ENCODE measurements around the gene FBLN1.
"Not testable (repeated sequence)": the region's sequence is repeated elsewhere in the genome, so short reads cannot be mapped to it uniquely, and the experiment has no call there.

Gene FBLN1

DNA sequence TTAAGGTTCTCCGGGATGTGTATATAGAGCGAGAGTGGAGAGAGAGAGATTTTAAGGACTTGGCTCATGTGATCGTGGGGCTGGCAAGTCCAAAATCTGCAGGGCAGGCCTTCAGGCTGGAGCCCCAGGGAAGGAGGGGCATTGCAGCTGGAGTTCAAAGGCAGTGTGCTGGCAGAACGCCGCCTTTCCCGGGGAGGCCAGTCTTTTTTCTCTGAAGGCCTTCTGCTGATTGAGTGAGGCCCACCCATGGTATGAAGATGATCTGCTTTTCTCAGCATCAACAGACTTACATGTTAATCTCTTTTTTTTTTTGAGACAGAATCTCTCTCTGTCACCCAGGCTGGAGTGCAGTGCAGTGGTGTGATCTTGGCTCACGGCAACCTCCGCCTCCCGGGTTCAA is 25.4 kb downstream of the FBLN1 start:
- DNase-seq, result no peak

DNA sequence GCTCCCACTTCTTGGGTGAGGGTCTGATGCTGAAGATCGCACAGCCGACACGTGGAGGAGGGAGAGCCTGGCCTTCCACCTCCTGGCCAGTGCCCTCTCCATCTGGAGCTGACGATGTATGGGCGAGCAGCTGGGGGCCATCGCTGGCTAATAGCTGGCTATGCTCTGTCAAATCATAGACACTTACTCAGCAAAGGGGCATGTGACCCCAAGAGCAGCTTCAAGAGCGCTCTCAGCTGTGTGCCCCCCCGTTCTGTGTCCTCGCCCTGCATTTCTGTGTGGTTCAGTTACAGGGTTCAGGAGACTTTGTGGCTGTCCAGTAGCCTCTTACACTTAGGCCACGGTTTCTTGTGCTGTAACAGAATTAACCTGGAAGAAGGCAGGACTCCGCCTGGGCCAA is 26.4 kb downstream of the FBLN1 start:
- DNase-seq, result no peak

DNA sequence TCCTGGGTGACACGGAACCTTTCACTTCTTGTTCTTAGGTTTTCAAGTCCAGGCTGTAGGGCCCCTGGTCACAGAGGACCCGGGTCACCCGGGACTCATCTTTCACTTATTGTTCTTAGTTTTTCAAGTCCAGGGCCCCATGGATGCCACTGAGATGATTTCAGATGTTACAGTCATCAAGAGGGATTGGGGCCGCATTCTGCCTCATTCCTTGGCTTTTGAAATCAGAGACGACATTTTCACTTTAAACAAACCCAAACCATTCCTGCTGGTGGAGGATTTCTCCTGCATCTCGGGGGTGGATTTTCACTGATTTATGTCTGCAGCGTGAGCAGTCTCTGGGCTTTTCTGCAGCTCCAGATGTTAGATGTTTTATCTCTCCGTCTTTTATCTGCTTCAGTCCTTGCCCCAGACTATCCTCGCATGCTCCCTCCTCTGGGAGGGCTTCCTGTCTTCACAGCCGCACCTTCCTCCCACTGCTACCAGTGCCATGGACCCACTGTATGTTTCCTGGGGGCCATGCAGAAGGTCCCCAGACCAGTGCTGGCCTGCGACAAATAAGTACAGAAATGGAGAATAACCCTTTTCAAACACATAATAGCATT is 27.4 kb downstream of the FBLN1 start:
- no peak for DNase-seq

DNA sequence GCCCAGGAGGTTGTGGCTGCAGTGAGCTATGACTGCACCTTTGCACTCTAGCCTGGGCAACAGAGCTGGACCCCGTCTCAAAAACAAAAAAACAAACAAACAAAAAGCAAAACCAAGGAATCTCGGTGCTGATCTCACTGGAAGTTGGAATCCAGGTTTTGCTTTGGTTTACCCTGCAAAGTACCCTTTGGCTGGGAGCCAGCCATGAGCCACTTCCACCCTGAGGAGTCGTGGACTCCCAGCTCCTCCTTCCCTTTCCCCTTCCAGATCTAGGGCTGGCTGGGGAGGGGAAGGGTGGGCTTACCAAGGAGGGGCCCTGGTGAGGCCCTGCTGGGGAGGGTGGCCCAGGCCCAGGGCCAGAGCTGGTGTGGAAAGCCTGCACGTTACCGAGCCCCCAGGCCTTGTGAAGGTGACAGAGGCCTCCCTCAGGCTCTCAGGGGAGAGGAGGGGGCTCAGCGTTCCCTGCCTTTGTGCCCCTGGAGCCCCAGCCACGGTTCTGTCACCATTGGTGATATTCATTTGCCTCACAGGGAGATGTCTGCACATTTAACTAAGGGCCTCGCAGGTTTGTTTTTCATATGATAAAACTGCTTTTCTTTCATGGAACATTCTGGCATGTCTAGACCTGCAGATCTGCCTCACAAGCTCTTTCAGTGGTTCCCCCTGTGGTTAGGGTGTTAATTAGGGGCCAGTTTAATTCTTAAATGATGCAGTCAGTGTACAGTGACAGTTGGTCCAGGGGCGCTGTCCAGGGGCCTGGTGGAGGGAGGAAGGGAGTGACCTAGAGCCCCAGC is 29.0 kb downstream of the FBLN1 start:
- DNase-seq, result no peak

DNA sequence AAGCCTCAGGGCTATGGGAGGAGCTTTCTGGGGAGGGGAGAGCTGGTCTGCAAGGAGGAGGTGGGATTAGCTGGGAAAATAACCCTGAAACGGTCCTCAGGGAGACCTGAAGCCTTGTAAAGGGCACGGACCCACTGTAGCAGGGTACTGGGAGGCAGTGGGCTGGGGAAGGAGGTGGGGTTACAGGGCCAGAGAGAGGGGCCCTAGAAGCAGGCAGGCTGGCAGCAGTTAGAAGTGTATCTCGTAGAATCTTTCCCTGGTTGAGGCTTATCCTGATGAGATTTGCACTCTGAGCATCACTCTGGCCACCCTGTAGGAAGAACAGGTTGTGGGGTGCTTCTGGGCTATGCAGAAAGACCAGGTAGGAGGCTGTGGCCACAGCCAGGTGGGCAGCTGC is 29.6 kb downstream of the FBLN1 start:
- DNase-seq, result no peak

DNA sequence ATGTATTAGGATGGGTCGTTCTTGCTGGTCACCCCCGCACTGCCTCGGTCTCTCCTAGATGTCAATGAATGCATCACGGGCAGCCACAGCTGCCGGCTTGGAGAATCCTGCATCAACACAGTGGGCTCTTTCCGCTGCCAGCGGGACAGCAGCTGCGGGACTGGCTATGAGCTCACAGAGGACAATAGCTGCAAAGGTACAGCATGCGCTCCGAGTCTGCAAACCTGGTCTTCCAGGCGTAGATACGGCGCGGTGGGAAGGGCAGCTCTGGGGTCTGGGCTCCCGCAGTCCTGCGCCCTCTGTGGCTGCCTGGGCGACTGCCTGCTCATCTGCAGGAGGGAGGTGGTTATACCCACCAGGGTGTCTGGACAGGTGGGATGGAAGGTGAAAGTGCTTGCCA is 31.0 kb downstream of the FBLN1 start:
- DNase-seq, result no peak

DNA sequence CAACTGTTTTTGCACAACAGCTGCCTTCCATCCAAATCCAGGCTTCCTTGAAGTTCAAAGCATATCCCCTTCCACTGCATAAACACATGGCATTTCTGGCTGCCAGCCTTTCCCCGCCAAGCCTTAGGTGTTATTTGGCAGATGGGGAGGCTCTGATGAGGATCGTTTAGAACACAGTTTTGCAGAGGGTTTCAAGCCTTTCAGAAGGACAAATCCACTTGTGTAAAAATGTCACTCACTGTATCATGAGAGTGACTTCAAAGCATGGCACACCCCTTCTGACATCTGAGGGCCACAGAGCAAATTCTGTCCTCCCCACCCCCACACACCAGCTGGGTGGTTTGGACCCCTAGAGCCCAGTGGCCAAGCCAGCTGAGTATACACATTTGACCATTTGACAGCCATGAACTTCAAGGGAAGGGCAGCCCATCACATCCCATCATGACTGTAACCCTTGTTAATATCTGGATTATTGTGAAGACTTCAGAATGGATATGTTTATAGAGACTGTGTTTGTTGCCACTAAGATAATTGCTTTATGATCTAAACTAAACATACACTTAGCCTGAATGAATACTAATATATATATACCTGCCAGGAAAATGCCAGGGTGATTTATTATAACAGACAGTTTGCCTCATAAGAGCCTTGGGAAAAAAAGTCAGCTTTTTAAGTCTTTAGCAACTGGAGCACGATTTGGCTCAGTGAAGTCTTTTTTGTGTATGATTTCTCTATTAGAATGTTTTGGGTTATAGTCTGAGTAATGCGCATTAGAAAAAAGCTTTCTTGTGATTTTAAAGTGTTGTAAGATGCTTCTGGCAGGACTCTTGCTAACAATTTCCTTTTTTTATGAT is 31.9 kb downstream of the FBLN1 start:
- no peak for DNase-seq

DNA sequence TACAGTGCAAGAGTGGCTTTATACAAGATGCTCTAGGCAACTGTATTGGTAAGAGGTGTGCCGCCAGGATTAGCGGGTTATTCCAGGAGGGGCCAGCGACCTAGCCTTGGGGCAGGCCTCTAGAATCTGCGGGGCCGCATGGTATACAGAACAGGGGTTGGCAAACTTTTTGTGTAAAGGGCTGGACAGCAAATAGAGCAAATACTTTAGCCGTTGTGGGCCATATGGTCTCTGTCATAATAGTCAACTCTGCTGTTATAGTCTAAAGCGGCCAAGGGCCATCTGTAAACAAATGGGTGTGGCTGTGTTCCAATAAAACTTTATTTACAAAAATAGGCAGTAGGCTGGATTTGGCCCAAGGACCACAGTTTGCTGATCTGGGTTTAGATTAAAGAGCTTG is 32.6 kb downstream of the FBLN1 start:
- DNase-seq, result no peak

DNA sequence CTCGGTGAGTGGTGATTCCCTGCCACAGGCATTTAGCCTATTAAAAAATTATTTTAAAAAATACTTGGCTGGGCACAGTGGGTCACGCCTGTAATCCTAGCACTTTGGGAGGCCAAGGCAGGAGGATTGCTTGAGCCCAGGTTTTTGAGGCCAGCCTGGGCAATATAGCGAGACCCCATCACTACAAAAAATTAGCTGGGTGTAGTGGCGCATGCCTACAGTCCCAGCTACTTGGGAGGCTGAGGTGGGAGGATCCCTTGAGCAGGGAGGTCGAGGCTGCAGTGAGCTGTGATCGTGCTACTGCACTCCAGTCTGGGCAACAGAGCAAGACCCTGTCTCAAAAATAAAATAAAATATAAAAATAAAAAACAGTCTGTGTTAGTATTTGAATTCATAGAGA is 33.2 kb downstream of the FBLN1 start:
- not testable (repeated sequence) for DNase-seq

DNA sequence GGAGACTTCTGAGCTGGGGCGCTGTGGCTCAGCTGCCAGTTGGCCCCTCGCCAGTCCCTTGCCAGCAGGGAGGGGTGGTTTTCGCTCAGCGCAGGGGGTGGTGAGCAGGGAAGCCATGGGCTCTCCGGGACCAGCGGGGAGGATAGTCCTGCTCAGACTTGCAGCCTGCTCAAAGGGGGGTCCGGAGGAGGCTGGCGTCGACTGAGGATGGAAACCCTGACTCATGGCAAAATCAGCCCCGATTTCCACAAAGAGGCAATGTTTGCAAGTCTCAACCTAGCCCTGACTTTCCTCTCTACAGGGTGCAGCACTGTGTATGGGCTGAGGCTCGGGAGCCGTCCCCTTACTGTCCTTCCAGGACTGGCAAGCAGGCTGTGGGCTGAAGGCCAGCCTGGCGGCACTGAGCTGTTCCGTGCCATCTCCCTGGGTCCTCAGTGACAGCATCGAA is 35.1 kb downstream of the FBLN1 start:
- DNase-seq, result no peak

DNA sequence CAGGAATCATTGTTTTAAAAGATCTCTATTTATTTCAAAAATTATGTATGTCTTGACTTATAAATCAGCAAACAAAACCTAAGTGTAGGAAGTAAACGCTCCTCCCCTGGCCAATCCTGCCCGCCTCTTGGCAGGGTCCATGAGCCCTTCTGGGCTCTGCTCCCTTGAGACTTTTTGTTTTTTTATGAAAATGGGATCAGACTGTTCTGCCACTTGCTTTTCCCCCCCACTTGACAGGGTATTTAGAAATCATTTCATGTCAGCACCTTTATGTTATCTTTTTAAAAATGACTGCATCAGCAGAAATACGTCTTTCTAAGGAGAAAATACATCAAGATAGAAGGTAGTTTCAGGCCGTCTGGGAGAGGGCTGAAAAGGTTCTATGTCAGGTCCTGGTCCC is 35.6 kb downstream of the FBLN1 start:
- no peak for DNase-seq

DNA sequence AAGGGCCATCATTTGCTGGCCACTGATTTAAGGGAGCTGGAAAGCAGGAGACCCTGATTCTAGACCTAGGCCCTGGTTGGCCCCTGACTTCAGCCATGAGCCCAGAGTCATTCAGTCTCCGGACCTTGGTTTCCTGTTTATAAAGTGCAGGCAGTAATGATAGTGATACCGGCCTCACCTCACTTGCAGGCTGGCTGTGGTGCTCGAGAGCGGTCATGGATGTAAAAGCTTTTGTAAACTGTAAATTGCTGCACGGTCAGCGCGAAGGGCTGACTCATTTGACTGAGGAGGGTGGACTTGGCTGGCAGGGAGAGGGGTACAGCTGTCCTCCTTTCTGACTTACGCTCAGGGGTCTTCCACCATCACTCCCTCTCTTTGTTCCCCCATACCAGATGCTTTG is 37.4 kb downstream of the FBLN1 start:
- DNase-seq, result no peak

DNA sequence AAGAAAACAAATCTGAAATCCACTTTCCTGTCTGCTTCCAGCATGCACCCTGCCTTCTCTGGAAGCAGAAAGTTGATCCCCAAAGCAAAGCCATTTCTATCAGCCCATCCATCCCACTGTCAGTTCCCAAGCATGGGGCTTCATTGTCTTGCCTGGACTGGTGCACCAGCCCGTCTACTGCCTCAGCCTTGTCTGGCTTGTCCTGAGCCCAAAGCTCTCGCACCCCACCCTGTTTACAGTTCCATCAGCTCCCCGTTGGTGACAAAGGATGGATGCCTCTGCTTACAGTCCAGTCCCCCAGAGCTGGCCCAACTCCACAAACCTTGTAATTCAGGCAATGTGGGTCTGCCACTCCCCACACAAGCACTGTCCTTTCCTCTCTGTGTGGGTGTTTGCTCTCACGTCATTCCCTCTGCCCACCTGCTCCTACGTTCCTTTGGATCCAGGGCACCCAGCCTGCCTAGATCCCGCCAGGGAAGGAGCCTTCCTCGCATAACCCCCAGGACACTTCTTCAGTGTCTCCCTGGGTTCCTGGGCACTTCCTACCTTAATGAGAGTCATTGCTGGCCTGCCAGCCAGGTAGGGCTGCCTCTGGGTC is 38.8 kb downstream of the FBLN1 start:
- DNase-seq, result no peak

DNA sequence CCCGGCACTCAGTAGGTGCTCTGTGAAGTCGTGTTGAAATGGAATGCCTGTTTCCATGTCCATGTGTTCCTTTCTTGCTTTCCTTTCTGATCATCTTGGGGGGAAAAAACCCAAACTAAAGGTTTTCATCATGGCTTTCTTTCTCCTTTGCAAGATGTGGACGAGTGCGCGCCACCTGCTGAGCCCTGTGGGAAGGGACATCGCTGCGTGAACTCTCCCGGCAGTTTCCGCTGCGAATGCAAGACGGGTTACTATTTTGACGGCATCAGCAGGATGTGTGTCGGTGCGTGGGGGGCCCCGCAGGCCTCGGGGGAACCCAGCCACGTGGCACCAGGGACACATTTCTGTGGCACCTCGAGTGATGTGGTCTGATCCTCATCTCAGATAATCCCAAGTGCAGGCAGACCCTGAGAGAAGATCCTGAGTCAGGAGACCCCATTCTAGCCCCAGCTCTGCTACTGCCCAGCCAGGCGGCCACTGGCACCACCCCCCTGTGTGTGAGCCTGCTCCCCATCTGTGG is 39.4 kb downstream of the FBLN1 start:
- no peak for DNase-seq

DNA sequence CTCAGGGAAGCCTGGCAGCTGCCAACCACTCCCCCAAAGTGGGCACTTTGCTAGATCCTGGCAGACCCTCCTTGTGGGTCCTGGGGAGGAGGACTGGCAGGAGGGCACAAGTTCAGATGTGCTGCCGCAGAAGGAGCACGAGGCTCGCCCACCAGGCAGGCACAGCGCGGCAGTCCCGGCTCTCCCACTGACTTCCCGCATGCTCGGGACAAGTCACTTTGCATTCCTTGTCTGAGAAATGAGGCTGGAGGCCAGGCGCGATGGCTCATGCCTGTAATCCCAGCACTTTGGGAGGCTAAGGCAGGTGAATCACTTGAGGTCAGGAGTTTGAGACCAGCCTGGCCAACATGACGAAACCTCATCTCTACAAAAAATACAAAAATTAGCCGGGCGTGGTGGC is 40.1 kb downstream of the FBLN1 start:
- DNase-seq, result not testable (repeated sequence)

DNA sequence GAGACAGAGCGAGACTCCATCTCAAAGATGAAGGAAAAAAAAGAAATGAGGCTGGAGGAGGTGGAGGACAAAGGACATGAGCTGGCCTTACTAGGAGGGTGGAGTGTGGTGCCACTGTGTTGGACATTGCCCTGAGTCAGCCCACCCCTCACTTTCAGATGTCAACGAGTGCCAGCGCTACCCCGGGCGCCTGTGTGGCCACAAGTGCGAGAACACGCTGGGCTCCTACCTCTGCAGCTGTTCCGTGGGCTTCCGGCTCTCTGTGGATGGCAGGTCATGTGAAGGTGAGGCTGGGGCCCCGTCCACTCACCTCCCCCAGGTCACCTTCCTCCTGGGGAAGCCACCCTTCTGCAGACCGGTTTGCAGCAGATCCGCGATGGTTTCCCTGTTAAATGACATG is 40.6 kb downstream of the FBLN1 start:
- DNase-seq, result no peak

DNA sequence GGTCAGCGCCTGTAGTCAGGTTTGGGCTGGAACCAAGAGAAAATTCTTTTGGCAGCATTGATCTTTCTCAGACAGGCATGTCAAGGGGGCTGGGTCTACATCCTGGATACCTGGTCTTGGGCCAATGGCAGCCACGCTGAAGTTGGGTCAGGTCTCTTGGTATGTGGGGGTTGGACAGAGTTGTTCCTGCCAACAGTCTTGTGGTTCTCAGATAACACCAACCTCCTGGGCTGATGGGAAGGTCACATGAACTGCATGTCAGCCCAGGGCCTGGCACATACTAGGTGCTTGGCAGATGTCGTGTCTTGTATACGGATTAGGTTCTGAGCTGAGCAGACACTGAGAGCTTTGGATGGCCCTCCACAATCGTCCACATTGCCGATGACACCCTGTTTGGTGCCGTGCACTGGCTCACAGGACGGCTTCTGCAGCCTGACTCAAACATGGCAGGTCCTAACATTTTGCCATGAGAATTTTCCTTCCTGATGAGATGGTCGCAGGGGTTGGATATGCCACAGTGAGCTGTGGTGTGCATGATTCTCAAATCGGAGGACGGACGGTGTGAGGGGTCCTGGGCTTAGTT is 42.0 kb downstream of the FBLN1 start:
- DNase-seq, result no peak

DNA sequence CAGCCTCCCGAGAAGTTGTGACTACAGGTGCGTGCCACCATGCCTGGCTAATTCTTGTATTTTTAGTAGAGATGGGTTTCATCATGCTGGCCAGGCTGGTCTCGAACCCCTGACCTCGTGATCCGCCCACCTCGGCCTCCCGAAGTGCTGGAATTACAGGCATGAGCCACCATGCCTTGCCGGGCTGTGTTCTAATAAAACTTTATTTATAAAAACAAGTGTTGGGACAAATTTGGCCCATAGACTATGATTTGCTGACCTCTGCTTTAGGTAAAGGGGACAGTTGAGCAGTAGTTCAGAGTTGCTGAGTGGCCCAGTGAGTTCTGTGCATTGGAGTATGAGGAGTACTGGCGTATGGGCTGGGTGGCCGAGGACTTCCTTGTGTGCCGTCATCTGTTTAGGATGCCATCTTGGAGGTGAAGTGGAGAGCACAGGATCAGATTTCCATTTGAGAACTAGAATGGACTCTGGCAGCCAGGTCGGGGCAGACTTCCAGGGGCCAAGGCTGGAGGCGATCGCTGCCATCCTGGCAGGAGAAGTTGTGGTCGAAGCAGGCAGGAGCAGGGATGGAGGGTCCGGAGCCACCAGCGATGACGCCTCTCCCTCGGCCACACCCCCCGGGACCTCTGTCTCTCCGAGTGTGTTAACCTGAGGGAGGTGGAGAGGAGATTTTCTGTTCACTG is 43.8 kb downstream of the FBLN1 start:
- no peak for DNase-seq

DNA sequence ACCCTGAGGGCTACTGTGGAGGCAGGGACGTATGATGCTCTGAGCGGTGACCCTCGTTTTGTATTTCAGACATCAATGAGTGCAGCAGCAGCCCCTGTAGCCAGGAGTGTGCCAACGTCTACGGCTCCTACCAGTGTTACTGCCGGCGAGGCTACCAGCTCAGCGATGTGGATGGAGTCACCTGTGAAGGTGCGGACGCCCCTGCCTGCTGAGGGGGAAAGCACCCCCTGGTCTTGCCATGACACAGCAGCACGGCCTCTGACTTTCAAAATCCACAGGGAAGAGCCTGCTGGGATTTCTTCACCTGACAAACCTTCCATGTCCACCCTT is 44.3 kb downstream of the FBLN1 start:
- no peak for DNase-seq

DNA sequence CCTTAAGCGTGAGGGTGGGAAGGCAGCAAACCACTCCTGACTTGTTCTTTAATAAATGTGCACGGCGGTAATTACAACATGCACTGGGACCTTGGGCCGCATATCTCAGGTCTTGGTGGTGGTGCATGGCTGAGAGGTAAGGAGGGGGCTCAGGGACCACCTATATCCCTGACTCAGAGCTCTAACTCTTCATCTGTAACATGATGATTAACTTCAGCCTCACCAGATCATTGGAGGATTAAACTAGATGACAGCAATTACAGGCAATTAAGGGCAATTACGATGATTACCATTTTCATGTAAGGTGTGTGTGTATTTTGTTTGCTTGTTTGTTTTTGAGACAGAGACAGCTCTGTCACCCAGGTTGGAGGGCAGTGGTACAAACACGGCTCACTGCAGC is 45.0 kb downstream of the FBLN1 start:
- DNase-seq, result no peak

DNA sequence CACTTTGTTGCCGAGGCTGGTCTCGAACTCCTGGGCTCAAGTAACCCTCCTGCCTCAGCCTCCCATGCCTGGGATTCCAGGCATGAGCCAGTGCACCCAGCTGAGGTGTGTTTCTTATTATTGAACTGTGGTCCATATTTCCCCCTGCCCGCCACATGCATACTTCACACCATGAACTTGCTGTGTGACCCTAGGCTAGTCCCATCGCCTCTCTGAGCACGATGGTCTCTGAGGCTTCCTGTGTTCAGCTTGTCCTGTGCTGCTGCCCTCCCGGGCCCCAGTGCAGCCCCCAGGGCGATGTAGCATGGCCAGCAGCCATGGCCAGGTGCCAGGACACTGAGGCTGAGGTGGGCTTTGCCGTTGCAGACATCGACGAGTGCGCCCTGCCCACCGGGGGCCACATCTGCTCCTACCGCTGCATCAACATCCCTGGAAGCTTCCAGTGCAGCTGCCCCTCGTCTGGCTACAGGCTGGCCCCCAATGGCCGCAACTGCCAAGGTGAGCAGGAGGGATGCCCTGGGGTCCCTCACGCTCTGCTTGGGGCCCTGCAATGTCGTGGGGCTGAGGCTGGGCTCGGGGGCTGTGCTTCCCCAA is 45.7 kb downstream of the FBLN1 start:
- no peak for DNase-seq
